ENCODE results near the gene C16orf95. TPM values are rescaled to one million over a fixed set of nuclear protein-coding genes. Genes with fewer than 3 reads are reported as not detected.

The C16orf95 gene
- total RNA-seq, 2 donors from 2014 or later: 6.4 to 7.8 TPM

GRCh38 chr16:87314990-87315420 is 2.2 kb downstream of the C16orf95 start:
- Histone ChIP-seq H3K27ac (ENCODE audit: low read depth, low read length) (no peak overlapping the region), H3K27me3 (ENCODE audit: control insufficient read depth, insufficient read depth, low read length, poor library complexity, severe bottlenecking) (no peaks in the 10 kb centered on the region), H3K9ac (ENCODE audit: extremely low read depth, low read length, poor library complexity, severe bottlenecking) (no peak overlapping the region), H3K4me3 (ENCODE audit: low read length) (no peak overlapping the region), H3K36me3 (ENCODE audit: control insufficient read depth, insufficient read depth, low read length) (no peaks in the 10 kb centered on the region), H3K4me1 (ENCODE audit: control insufficient read depth, insufficient read depth, low read length) (no peaks in the 10 kb centered on the region), H3K9me3 (ENCODE audit: control insufficient read depth, low read length) (no peaks in the 10 kb centered on the region)
- no peak overlapping the region for H3K4me3 Mint-ChIP-seq
- H3K9me3 Mint-ChIP-seq: no peaks in the 10 kb centered on the region
- peaks cover 8% of the 10 kb centered on the region for H3K4me1 Mint-ChIP-seq
- no peaks in the 10 kb centered on the region for H3K27me3 Mint-ChIP-seq (ENCODE audit: insufficient read depth)
- DNase-seq: no peak
- no peak overlapping the region for H3K27ac Mint-ChIP-seq
- 91 to 93% methylated on average over 9 to 10 of the region's 10 CpGs for WGBS, 2 experiments (ENCODE audit: insufficient coverage in 1 of 2, insufficient read length in 1 of 2)
- no peaks in the 10 kb centered on the region for H3K36me3 Mint-ChIP-seq (ENCODE audit: low read depth)
- TF ChIP-seq CTCF (conservative IDR thresholded peaks at IDR 0.05): no peak

- H3K36me3 ChIP-seq (ENCODE audit: control insufficient read depth, insufficient read depth, low read length): no peaks in the 10 kb centered on the region
- peaks cover 7% of the 10 kb centered on the region for H3K9me3 ChIP-seq (ENCODE audit: control insufficient read depth, low read length)
- H3K9ac ChIP-seq (ENCODE audit: extremely low read depth, low read length, poor library complexity, severe bottlenecking): no peak overlapping the region
- Mint-ChIP-seq H3K4me1 (no peaks in the 10 kb centered on the region), H3K27me3 (ENCODE audit: insufficient read depth) (no peaks in the 10 kb centered on the region), H3K4me3 (no peak overlapping the region), H3K36me3 (ENCODE audit: low read depth) (peaks cover 7% of the 10 kb centered on the region), H3K27ac (no peak overlapping the region), H3K9me3 (peaks cover 7% of the 10 kb centered on the region)
- WGBS, 2 experiments (ENCODE audit: insufficient coverage in 1 of 2, insufficient read length in 1 of 2): 92 to 100% methylated on average over 2 to 7 of the region's 7 CpGs
- H3K4me3 ChIP-seq (ENCODE audit: low read length): no peak overlapping the region
- DNase-seq: no peak
- H3K4me1 ChIP-seq (ENCODE audit: control insufficient read depth, insufficient read depth, low read length): no peaks in the 10 kb centered on the region
- no peak overlapping the region for H3K27ac ChIP-seq (ENCODE audit: low read depth, low read length)
- TF ChIP-seq CTCF (conservative IDR thresholded peaks at IDR 0.05): no peak
- no peaks in the 10 kb centered on the region for H3K27me3 ChIP-seq (ENCODE audit: control insufficient read depth, insufficient read depth, low read length, poor library complexity, severe bottlenecking)
Measured at GRCh38 chr16:87312008-87312407, 5.2 kb downstream of the C16orf95 start.

- 86 to 100% methylated on average over 4 to 5 of the region's 5 CpGs for WGBS, 2 experiments (ENCODE audit: insufficient coverage in 1 of 2, insufficient read length in 1 of 2)
- no peaks in the 10 kb centered on the region for H3K4me1 Mint-ChIP-seq
- no peaks in the 10 kb centered on the region for H3K27me3 Mint-ChIP-seq (ENCODE audit: insufficient read depth)
Measured at GRCh38 chr16:87311387-87311786, 5.8 kb downstream of the C16orf95 start.

More at GRCh38 chr16:87311387-87311786, 5.8 kb downstream of the C16orf95 start:
- H3K9ac ChIP-seq (ENCODE audit: extremely low read depth, low read length, poor library complexity, severe bottlenecking): no peak overlapping the region
- peaks cover 7% of the 10 kb centered on the region for H3K36me3 Mint-ChIP-seq (ENCODE audit: low read depth)
- H3K4me3 ChIP-seq (ENCODE audit: low read length): no peak overlapping the region
- no peaks in the 10 kb centered on the region for H3K27me3 ChIP-seq (ENCODE audit: control insufficient read depth, insufficient read depth, low read length, poor library complexity, severe bottlenecking)
- peaks cover 7% of the 10 kb centered on the region for H3K9me3 ChIP-seq (ENCODE audit: control insufficient read depth, low read length)
- no peak for TF ChIP-seq CTCF (conservative IDR thresholded peaks at IDR 0.05)
- no peak overlapping the region for H3K4me3 Mint-ChIP-seq
- H3K36me3 ChIP-seq (ENCODE audit: control insufficient read depth, insufficient read depth, low read length): no peaks in the 10 kb centered on the region
- H3K27ac ChIP-seq (ENCODE audit: low read depth, low read length): no peak overlapping the region
- H3K27ac Mint-ChIP-seq: no peak overlapping the region
- no peaks in the 10 kb centered on the region for H3K4me1 ChIP-seq (ENCODE audit: control insufficient read depth, insufficient read depth, low read length)
- H3K9me3 Mint-ChIP-seq: peaks cover 7% of the 10 kb centered on the region
- DNase-seq: no peak

All from endodermal cell (in vitro differentiated cells).